Heart right ventricle (tissue), 16 donors: ENCODE data around the gene TNFRSF6B. TPM values are rescaled to one million over a fixed set of nuclear protein-coding genes. Genes with fewer than 3 reads are reported as not detected.

Experiments used
- ATAC-seq, 8 donors: fragments of 200-7000 bp; cut with Tn5 transposase; one replicate each; pipeline ENCODE4 v1.9.1; 2020; ENCODE audit warnings: mild to moderate bottlenecking in 8 of 8, moderate library complexity in 8 of 8, moderate number of reproducible peaks in 1 of 8
- DNase-seq, 2 donors: peaks; one replicate each; pipeline ENCODE4 v3.0.0-alpha.2; 2020
- H3K27ac ChIP-seq, 10 donors: fragments of 200-600 bp; sonication (generic) in 2 of 10; one replicate each; pipeline versions ENCODE4 v1.5.0 to v1.8.0; 2020 to 2022; ENCODE audit warnings: mild to moderate bottlenecking in 3 of 10
- H3K27me3 ChIP-seq, 7 donors: fragments of 200-600 bp; one replicate each; pipeline ENCODE4 v1.8.0; 2021 to 2022; ENCODE audit warnings: mild to moderate bottlenecking in 2 of 7
- H3K36me3 ChIP-seq, 9 donors: fragments of 200-600 bp; sonication (generic) in 1 of 9; one replicate each; pipeline versions ENCODE4 v1.5.0 to v1.8.0; 2020 to 2022; ENCODE audit warnings: mild to moderate bottlenecking in 2 of 9
- H3K4me1 ChIP-seq, 9 donors: fragments of 200-600 bp; sonication (generic) in 1 of 9; one replicate each; pipeline versions ENCODE4 v1.5.0 to v1.8.0; 2020 to 2022; ENCODE audit warnings: mild to moderate bottlenecking in 4 of 9
- H3K4me3 ChIP-seq, 10 donors: fragments of 200-600 bp; sonication (generic) in 2 of 10; one replicate each; pipeline versions ENCODE4 v1.5.0 to v1.8.0; 2020 to 2022; ENCODE audit warnings: mild to moderate bottlenecking in 7 of 10, moderate library complexity in 2 of 10
- H3K9me3 ChIP-seq, 11 donors: fragments of 200-600 bp in 10 of 11; sonication (generic) in 2 of 11; one replicate each; pipeline versions ENCODE4 v1.5.0 to v1.8.0; 2013 to 2022; ENCODE audit warnings: mild to moderate bottlenecking in 2 of 11, control low read depth in 1 of 11, moderate library complexity in 1 of 11
- CTCF ChIP-seq, 9 donors: fragments of 200-600 bp; sonication (generic) in 2 of 9; IDR thresholded peaks; one replicate each; pipeline versions ENCODE4 v1.5.0 to v1.8.0; 2021 to 2022; ENCODE audit warnings: antibody characterized with exemption in 9 of 9, mild to moderate bottlenecking in 5 of 9, moderate library complexity in 1 of 9
- WGBS, 2 donors: extraction: QIAGEN DNeasy Blood & Tissue Kit; methylation state at CpG; one replicate each; pipeline ENCODE4 v1.1.7; 2013; ENCODE audit warnings: inconsistent platforms in 1 of 2; 5-methylcytosine and 5-hydroxymethylcytosine counted together
- intact Hi-C, 10 donors: fragments of 100-400 bp; cut with DNase I; formaldehyde crosslinking; loops; one replicate each; pipeline versions ENCODE4 v1.11.1 to v1.14.2; 2022
- polyA plus RNA-seq, 2 donors: library from polyadenylated mRNA; stranded (reverse); fragments of 200-250 nt; gene quantifications; one replicate each; pipeline ENCODE4 v1.2.3, GENCODE V29; 2013
- total RNA-seq, 10 donors: library from RNA; stranded (reverse); fragmentation: NEBNext Ultra II Directional in 3 of 10; extraction: Animal tissue kit (Norgen Biotek cat#: 25700) in 3 of 10; gene quantifications; one replicate each; pipeline versions ENCODE4 v1.2.1 to v1.2.4, GENCODE V29; 2021 to 2023
- donor health status: Arrhythmogenic right ventricular cardiomyopathy.
- donor health status: ischemic (EF 13 %, LVEDD 7.1; RV severe dilation, severe dysfunction).
- donor health status: healthy with polysubstance abuse.
- donor health status: DM: no; HTN: yes; CAD: no.
- donor health status: DM: no; HTN: no; CAD: no.
- donor health status: ischemic (EF 25% LVEDD 6.9; RV normal size, moderate dysfunction).
- donor health status: ischemic (EF 25% LVEDD 5.7; RV mildly dilated, moderate dysfunction).
- donor health status: healthy.
- donor health status: DM: yes; HTN: yes; CAD: no.
- donor health status: Ischemic cardiomyopathy.
- donor health status: ischemic (EF 35%, LVEDD 5.7; RV mildly dilated, moderate dysfunction).
- donor health status: nonischemic (EF 11% LVEDD 7.7; RV severe dilation, severe dysfunction).
- donor health status: DM: yes; HTN: yes; CAD: no.
- donor health status: PGD.
- donor health status: ischemic (EF 29% LVEDD 5.4; RV normal size, mild dysfunction).
- donor health status: nonischemic (EF 23%, LVEDD 6.1; RV moderate dilation, normal function).

TNFRSF6B gene
- total and polyA plus RNA-seq, 12 donors: 0.26 to 12.5 (median 0.82) TPM

DNA sequence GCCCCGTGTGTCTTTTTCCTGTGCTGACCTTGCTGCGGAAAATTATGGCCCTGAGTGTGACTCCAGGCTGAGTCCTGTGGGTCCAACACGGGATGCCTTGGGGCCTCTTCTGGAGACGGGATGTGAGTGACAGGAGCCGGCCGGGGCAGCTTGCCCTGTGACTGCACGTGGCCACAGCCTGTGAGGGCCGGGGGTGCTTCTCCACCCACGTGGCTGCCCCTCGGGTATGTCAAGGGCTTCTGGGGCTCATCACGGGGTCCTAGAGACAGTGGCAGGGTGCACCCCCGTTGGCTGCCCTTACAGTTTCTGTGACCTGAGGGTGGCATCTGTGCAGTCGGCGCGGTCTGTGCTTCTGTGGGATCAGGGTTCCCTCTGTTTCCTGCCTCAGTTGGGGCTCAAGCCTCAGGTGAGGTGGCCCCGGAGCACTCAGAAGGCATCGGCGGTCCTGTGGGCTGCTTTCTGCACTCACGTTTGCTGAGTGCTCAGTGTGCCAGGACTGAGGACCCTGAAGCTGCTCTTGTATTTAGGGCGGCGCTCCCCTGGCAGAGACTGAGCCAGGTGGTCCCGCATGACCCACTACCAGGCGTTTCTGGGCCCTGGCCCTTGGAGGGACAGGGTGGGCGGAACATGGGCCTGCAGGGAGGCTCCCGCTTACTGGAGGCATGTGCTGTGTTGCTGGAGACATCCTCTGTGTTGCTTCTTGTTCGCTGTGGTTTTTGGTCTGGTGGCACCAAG is 33.0 kb upstream of the TNFRSF6B start:
- Histone ChIP-seq H3K27ac (no peak overlapping the region), H3K36me3 (peaks cover 0 to 79% (median 21%) of the 10 kb centered on the region in 9 donors), H3K27me3 (no peaks in the 10 kb centered on the region), H3K4me3 (no peak overlapping the region), H3K4me1 (peaks cover 5 to 14% (median 12%) of the 10 kb centered on the region in 9 donors), H3K9me3 (no peaks in the 10 kb centered on the region)
- 92 to 93% methylated on average over 23 to 26 of the region's 26 CpGs for whole genome bisulfite sequencing, 2 donors
- no peak for DNase-seq
- no peak for TF ChIP-seq CTCF (IDR thresholded peaks at IDR 0.05)
- ATAC-seq: no peak
- intact Hi-C loops: no loop called here

DNA sequence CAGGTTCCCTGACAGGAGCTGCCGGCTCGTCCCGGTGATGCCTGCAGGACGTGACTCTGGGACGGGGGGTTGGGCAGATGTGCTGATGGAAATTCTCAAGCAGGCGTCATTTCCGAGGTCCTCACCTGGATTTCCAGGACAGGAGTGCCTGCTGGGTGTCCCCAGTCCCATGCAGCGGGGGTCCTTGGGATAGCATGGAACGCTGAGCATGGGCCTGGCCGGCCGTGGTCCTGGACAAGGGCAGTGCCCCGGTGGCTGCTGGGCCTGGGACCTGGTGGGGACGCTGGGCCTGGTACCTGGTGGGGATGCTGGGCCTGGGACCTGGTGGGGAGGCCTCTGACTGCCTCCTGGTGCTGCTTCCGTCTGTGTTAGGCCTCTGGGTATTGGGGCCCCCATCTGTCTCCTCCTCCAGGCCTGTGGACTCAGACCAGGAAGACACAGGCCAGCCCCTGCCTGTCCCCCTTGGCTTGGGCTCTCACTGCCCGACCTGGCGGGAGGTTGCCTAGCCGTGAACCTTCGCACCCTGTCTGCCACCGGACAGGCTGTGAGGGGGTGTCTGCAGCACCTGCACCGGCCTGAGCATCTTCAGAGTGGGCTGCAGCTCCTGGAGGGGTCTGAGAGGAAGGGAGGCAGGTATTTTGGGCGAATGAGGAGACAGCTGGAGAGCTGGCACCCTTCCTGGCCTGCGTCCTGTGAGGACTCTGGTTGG is 32.2 kb upstream of the TNFRSF6B start:
- TF ChIP-seq CTCF (IDR thresholded peaks at IDR 0.05): no peak
- ATAC-seq: peak in 1 of 8 donors; percentile 4
- H3K27ac ChIP-seq: no peak overlapping the region
- WGBS, 2 donors: 90 to 92% methylated on average over 20 to 22 of the region's 22 CpGs
- DNase-seq: no peak
- peaks cover 2 to 9% (median 6%) of the 10 kb centered on the region in 9 donors for H3K4me1 ChIP-seq
- intact Hi-C loops: no loop called here
- peaks cover 0 to 87% (median 22%) of the 10 kb centered on the region in 9 donors for H3K36me3 ChIP-seq
- no peaks in the 10 kb centered on the region for H3K27me3 ChIP-seq
- H3K9me3 ChIP-seq: no peaks in the 10 kb centered on the region
- H3K4me3 ChIP-seq: no peak overlapping the region

DNA sequence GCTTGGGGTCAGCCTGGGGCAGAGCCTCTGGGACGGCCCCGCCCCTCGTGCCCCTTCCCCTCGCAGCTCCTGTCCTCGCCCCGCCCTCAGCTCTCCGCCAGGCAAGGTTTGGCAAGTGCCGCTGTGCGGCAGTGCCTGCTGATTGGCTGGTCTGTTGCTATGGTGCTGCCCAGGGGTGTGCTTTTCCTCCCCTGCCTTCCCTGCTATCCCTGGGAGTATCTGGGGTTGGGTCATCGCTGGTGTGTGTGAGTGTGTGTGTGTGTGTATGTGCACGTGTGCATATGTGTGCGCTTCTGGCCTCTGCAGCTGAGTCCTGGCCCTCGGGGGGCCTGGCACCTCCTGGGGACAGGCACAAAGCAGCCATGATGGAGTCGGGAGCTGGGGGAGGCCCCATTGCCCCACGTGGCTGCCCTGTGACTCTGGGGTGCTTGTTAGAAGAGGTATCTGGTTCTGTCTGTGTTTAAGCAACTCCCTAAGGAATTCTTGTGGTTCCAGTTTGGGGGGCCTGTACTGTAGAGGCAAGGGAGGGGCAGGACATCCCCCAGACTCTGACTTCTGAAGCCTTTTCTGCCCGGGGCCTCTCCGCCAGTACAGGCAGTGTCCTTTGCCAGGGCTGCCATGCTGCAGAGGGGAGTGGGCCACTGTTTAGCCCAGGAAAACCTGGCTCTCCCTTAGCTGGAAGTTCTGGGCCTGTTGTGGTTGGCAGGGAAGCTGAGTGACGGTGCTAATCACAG is 31.4 kb upstream of the TNFRSF6B start:
- Histone ChIP-seq H3K4me1 (peaks cover 0 to 1% (median 0%) of the 10 kb centered on the region in 9 donors), H3K4me3 (no peak overlapping the region), H3K36me3 (peaks cover 0 to 89% (median 22%) of the 10 kb centered on the region in 9 donors), H3K27me3 (no peaks in the 10 kb centered on the region), H3K27ac (no peak overlapping the region), H3K9me3 (no peaks in the 10 kb centered on the region)
- intact Hi-C loops: no loop called here
- DNase-seq (no peak), ATAC-seq (peak in 1 of 8 donors; percentile 23)
- TF ChIP-seq CTCF (IDR thresholded peaks at IDR 0.05): no peak
- 67 to 75% methylated on average over 18 of the region's 18 CpGs for WGBS, 2 donors

GRCh38 chr20:63665708-63666107 is 30.7 kb upstream of the TNFRSF6B start:
- H3K4me3 ChIP-seq: no peak overlapping the region
- WGBS, 2 donors: 95 to 96% methylated on average over 14 of the region's 14 CpGs
- ATAC-seq (no peak), DNase-seq (no peak)
- peaks cover 0 to 87% (median 22%) of the 10 kb centered on the region in 9 donors for H3K36me3 ChIP-seq
- no peaks in the 10 kb centered on the region for H3K9me3 ChIP-seq
- no peak for TF ChIP-seq CTCF (IDR thresholded peaks at IDR 0.05)
- H3K27ac ChIP-seq: no peak overlapping the region
- no peaks in the 10 kb centered on the region for H3K4me1 ChIP-seq
- H3K27me3 ChIP-seq: no peaks in the 10 kb centered on the region
- intact Hi-C loops: no loop called here
